LoVo (cell line): Measurements from ENCODE around the gene NR3C1.

ENCODE experiments used
- DNase-seq: peaks from one replicate; pipeline ENCODE4 v3.0.0-alpha.2; 2016; ENCODE audit warnings: low spot score

Gene NR3C1

GRCh38 chr5:143403593-143404415 lies at the start of gene NR3C1:
Gene NR3C1, minus strand, starts transcription at chr5:143403686. Its CDS starts 2,847 bp downstream, at chr5:143400839.
- DNase-seq, result peak; percentile 90

DNA sequence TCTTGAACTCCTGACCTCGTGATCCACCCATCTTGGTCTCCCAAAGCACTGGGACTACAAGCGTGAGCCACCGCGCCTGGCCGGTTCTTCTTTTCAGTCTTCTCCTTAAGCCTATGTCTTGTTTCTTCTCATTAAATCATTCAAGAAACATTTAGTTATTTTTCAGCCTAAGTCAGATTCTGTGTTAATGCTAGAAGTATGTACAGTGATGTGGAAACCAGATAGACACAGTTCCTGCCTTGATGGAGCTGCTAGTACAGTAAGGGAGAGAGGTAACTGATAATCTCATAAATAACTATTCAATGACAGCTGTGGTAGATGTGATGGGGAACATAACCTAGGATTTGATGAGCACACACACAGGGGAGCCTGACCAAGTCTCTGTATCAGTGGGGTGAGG lies 46.3 kb upstream of the NR3C1 start:
- no peak for DNase-seq

DNA sequence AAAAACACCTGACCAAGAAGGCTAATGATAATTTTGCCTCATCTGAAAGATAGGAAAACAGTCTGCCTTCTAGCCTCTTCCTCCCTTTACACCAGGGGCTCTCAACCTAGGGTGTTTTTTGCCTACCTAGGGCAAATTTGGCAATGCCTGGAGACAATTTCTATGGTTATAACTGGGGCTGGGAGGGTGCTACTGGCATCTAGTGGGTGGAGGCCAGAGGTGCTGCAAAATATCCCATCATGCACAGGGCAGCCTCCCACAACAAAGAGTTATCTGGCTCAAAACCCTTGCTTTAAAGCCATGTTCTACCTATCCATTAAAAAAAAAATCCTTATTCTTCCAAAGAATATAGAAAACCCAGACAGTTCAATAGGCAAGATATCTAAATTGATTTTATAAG lies 45.0 kb upstream of the NR3C1 start:
- no peak for DNase-seq

DNA sequence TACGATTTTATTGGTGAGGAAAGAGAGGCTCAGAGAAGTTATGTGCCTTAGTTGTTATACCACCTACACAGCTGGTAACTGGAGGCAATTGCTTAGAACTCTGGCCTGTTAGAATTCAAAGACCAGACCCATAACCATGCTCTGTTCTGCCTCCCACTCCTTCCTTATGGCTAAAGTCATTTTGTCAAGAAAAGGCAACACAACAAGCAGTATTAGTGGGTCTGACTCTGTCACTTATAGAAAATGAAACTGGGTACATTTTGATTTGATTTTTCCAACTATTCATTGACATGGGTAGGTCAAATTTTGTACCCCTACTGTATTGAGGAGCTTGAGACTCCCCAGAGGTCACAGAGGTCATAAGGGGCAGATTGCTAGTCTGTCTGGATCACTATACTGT lies 44.5 kb upstream of the NR3C1 start:
- no peak for DNase-seq

GRCh38 chr5:143446535-143447226 lies 43.2 kb upstream of the NR3C1 start:
- DNase-seq, result no peak

GRCh38 chr5:143445776-143446175 lies 42.3 kb upstream of the NR3C1 start:
- no peak for DNase-seq

DNA sequence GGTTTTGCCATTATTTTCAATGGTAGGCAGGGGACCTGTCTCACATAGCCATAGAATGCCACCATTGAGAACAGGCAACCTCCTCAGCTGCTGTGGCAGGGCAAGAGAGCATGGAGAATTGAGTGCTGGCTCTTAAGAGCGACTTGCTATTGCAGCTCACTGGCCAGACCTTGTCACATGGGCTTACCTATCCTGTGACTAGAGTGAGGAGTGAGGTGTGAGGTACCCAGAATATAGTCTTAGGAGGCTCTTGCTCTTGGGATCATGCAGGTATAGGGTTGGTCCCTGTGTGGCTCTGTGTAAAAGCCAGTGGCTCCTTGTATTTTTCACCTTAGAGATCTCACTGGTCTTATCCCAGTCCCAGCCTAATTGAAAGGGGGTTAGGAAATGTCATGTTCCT lies 39.8 kb upstream of the NR3C1 start:
- no peak for DNase-seq

- no peak for DNase-seq
Observed at GRCh38 chr5:143442385-143442784, 38.9 kb upstream of the NR3C1 start.

- no peak for DNase-seq
Observed at GRCh38 chr5:143440448-143441115, 37.1 kb upstream of the NR3C1 start.

DNA sequence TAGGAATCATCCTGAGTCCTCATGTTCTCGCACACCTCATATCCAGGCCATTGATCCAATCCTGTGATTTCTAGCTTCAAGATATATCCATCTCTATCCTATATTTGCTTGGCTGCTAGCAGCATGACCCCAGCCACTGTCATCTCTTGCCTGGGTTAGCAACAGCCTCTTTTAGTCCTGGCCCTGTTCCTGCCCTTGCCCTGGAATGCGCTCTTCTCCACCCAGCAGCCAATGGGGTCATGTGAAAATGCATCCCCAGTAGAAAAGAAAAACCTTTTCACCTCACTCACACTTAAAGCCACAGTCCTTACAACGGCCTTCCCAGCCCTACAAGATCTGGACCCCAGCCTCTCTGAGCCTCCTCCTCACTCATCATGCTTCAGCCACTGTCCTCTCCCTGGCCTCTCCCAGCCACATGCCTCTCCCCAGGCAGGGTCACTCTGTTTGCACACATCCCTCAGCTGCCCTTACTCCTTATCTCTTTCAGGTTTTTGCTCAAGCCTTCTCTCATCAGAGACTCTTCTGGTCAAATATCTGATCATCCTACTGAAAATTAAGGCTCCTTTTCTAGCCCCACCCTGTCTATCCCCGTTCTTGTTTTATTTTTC lies 34.3 kb upstream of the NR3C1 start:
- no peak for DNase-seq

- DNase-seq, result no peak
Observed at GRCh38 chr5:143436871-143437270, 33.4 kb upstream of the NR3C1 start.

- DNase-seq, result no peak
Observed at GRCh38 chr5:143435210-143435657, 31.7 kb upstream of the NR3C1 start.

GRCh38 chr5:143434261-143435209 lies 31.0 kb upstream of the NR3C1 start:
- no peak for DNase-seq

- DNase-seq, result no peak
Observed at GRCh38 chr5:143433670-143434069, 30.2 kb upstream of the NR3C1 start.

- no peak for DNase-seq
Observed at GRCh38 chr5:143432658-143433239, 29.3 kb upstream of the NR3C1 start.

DNA sequence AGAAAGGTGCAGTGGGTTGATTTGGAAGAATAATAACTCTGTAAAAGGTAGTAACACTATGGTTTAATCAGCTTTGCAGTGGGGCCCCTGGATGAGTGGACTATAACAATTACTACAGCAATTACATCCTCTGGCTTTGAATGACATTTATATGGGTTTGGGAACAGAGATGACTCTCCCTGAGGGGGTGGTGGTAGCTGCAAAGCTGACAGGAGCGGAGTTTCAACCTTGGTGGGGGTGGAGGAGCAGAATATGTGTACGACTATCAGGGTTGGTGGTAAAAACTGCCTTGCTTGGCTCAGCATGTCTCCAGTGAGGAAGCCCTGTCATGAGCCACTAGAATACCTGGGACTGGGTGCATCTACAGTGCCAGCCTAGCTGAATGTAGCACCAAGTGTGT lies 28.3 kb upstream of the NR3C1 start:
- DNase-seq, result no peak

DNA sequence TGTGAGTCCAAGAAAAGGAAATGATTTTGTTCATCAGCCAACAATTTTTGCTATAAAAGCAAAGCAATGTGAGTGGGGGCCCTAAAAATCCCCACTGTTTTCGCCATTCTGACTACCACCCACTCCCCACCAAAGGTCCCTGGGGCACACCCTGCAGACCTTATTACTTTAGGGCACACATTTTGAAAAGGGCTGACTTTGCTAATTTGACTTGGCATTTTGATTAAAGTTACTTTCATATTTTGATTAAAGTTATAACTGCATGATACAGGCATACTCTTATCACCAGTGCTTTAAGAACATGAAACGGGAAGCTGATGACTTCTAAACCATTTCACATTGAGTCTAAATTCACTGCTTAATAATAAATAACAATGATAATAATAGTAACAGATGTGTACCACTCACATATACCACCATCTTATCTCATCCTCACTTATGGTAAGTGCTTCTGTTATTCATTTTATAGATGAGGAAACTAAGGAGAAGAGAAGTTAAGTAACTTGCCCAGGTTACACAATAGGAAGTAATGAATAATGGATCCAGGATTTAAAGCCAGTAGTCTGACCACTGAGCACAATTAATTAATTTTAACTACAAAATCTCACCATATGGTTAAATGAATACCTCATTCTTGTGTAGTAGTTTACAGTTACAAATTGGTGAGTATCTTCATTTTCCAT lies 25.4 kb upstream of the NR3C1 start:
- DNase-seq, result no peak

GRCh38 chr5:143428155-143428554 lies 24.7 kb upstream of the NR3C1 start:
- DNase-seq, result no peak

GRCh38 chr5:143427122-143427735 lies 23.7 kb upstream of the NR3C1 start:
- DNase-seq, result no peak

DNA sequence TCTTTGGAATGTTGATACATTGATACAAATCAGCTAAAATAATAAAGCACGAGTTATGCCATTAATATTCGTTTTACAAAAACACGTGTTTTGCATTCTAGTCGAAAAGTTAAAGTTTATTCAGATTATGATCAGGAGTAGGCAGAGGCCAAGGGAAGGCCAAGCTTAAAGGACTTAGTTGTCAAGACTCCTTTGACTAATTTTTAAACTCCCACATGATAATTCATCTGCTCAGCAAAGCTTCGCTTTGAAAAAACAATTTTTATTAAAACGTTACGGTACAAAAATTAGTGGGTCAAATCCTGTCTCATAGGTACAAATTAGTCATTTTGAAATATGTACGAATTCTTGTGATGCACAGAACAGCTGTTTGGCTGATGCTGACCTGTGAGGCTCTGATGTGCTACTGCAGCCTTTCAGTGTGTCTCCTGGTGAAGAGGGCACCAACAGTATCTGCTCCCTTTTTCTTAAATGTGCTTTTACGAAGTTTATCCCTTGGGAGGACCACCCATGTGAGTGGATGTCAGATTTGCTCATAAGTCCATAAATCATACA lies 23.0 kb upstream of the NR3C1 start:
- DNase-seq, result no peak
